Heart right ventricle (tissue), 16 donors: Measurements from ENCODE around the gene MED19. TPM values are rescaled to one million over a fixed set of nuclear protein-coding genes. Genes with fewer than 3 reads are reported as not detected.

ENCODE experiments used
- ATAC-seq, 8 donors: fragments of 200-7000 bp; cut with Tn5 transposase; one replicate each; pipeline ENCODE4 v1.9.1; 2020; ENCODE audit warnings: mild to moderate bottlenecking in 8 of 8, moderate library complexity in 8 of 8, moderate number of reproducible peaks in 1 of 8
- DNase-seq, 2 donors: peaks; one replicate each; pipeline ENCODE4 v3.0.0-alpha.2; 2020
- H3K27ac ChIP-seq, 10 donors: fragments of 200-600 bp; sonication (generic) in 2 of 10; one replicate each; pipeline versions ENCODE4 v1.5.0 to v1.8.0; 2020 to 2022; ENCODE audit warnings: mild to moderate bottlenecking in 3 of 10
- H3K27me3 ChIP-seq, 7 donors: fragments of 200-600 bp; one replicate each; pipeline ENCODE4 v1.8.0; 2021 to 2022; ENCODE audit warnings: mild to moderate bottlenecking in 2 of 7
- H3K36me3 ChIP-seq, 9 donors: fragments of 200-600 bp; sonication (generic) in 1 of 9; one replicate each; pipeline versions ENCODE4 v1.5.0 to v1.8.0; 2020 to 2022; ENCODE audit warnings: mild to moderate bottlenecking in 2 of 9
- H3K4me1 ChIP-seq, 9 donors: fragments of 200-600 bp; sonication (generic) in 1 of 9; one replicate each; pipeline versions ENCODE4 v1.5.0 to v1.8.0; 2020 to 2022; ENCODE audit warnings: mild to moderate bottlenecking in 4 of 9
- H3K4me3 ChIP-seq, 10 donors: fragments of 200-600 bp; sonication (generic) in 2 of 10; one replicate each; pipeline versions ENCODE4 v1.5.0 to v1.8.0; 2020 to 2022; ENCODE audit warnings: mild to moderate bottlenecking in 7 of 10, moderate library complexity in 2 of 10
- H3K9me3 ChIP-seq, 11 donors: fragments of 200-600 bp in 10 of 11; sonication (generic) in 2 of 11; one replicate each; pipeline versions ENCODE4 v1.5.0 to v1.8.0; 2013 to 2022; ENCODE audit warnings: mild to moderate bottlenecking in 2 of 11, control low read depth in 1 of 11, moderate library complexity in 1 of 11
- CTCF ChIP-seq, 9 donors: fragments of 200-600 bp; sonication (generic) in 2 of 9; IDR thresholded peaks; one replicate each; pipeline versions ENCODE4 v1.5.0 to v1.8.0; 2021 to 2022; ENCODE audit warnings: antibody characterized with exemption in 9 of 9, mild to moderate bottlenecking in 5 of 9, moderate library complexity in 1 of 9
- WGBS, 2 donors: extraction: QIAGEN DNeasy Blood & Tissue Kit; methylation state at CpG; one replicate each; pipeline ENCODE4 v1.1.7; 2013; ENCODE audit warnings: inconsistent platforms in 1 of 2; 5-methylcytosine and 5-hydroxymethylcytosine counted together
- intact Hi-C, 10 donors: fragments of 100-400 bp; cut with DNase I; formaldehyde crosslinking; loops; one replicate each; pipeline versions ENCODE4 v1.11.1 to v1.14.2; 2022
- polyA plus RNA-seq, 2 donors: library from polyadenylated mRNA; stranded (reverse); fragments of 200-250 nt; gene quantifications; one replicate each; pipeline ENCODE4 v1.2.3, GENCODE V29; 2013
- total RNA-seq, 10 donors: library from RNA; stranded (reverse); fragmentation: NEBNext Ultra II Directional in 3 of 10; extraction: Animal tissue kit (Norgen Biotek cat#: 25700) in 3 of 10; gene quantifications; one replicate each; pipeline versions ENCODE4 v1.2.1 to v1.2.4, GENCODE V29; 2021 to 2023
- donor health status: Arrhythmogenic right ventricular cardiomyopathy.
- donor health status: ischemic (EF 13 %, LVEDD 7.1; RV severe dilation, severe dysfunction).
- donor health status: healthy with polysubstance abuse.
- donor health status: DM: no; HTN: yes; CAD: no.
- donor health status: DM: no; HTN: no; CAD: no.
- donor health status: ischemic (EF 25% LVEDD 6.9; RV normal size, moderate dysfunction).
- donor health status: ischemic (EF 25% LVEDD 5.7; RV mildly dilated, moderate dysfunction).
- donor health status: healthy.
- donor health status: DM: yes; HTN: yes; CAD: no.
- donor health status: Ischemic cardiomyopathy.
- donor health status: ischemic (EF 35%, LVEDD 5.7; RV mildly dilated, moderate dysfunction).
- donor health status: nonischemic (EF 11% LVEDD 7.7; RV severe dilation, severe dysfunction).
- donor health status: DM: yes; HTN: yes; CAD: no.
- donor health status: PGD.
- donor health status: ischemic (EF 29% LVEDD 5.4; RV normal size, mild dysfunction).
- donor health status: nonischemic (EF 23%, LVEDD 6.1; RV moderate dilation, normal function).

MED19 gene
- total and polyA plus RNA-seq, 12 donors: 5.2 to 18.3 (median 8.4) TPM

GRCh38 chr11:57744357-57744756, 32.3 kb upstream of the MED19 start:
- DNase-seq: no peak
- TF ChIP-seq CTCF (IDR thresholded peaks at IDR 0.05): no peak
- H3K27ac ChIP-seq: no peak overlapping the region
- intact Hi-C loops: loop anchor here in 2 of 10 donors (10.0 kb wide), 2 partner anchors 60 to 770 kb away; no protein-coding TSS in a partner anchor
- no peaks in the 10 kb centered on the region for H3K27me3 ChIP-seq
- 83 to 93% methylated on average over 2 of the region's 2 CpGs for WGBS, 2 donors
- ATAC-seq: no peak
- no peaks in the 10 kb centered on the region for H3K9me3 ChIP-seq
- peaks cover 2 to 28% (median 22%) of the 10 kb centered on the region in 9 donors for H3K4me1 ChIP-seq
- no peak overlapping the region for H3K4me3 ChIP-seq
- peaks cover 0 to 77% (median 21%) of the 10 kb centered on the region in 9 donors for H3K36me3 ChIP-seq

GRCh38 chr11:57742087-57742452, 30.1 kb upstream of the MED19 start:
- no peak for TF ChIP-seq CTCF (IDR thresholded peaks at IDR 0.05)
- Histone ChIP-seq H3K27me3 (no peaks in the 10 kb centered on the region), H3K36me3 (peaks cover 0 to 82% (median 28%) of the 10 kb centered on the region in 9 donors), H3K4me1 (peaks cover 2 to 28% (median 22%) of the 10 kb centered on the region in 9 donors), H3K9me3 (no peaks in the 10 kb centered on the region), H3K27ac (peak overlapping the region; percentile 90 to 99 (median 96)), H3K4me3 (peak overlapping the region; percentile 69 to 95 (median 84))
- DNase-seq: no peak
- intact Hi-C loops: loop anchor here in 2 of 10 donors (10.0 kb wide), 2 partner anchors 63 to 773 kb away; no protein-coding TSS in a partner anchor
- ATAC-seq: no peak
- WGBS, 2 donors: 3 to 5% methylated on average over 10 of the region's 10 CpGs

- Histone ChIP-seq H3K9me3 (no peaks in the 10 kb centered on the region), H3K4me3 (peak within 1 kb of the TSS; percentile 69 to 95 (median 84)), H3K27ac (peak within 1 kb of the TSS; percentile 90 to 99 (median 96)), H3K36me3 (peaks cover 0 to 82% (median 28%) of the 10 kb centered on the region in 9 donors), H3K4me1 (peaks cover 2 to 32% (median 23%) of the 10 kb centered on the region in 9 donors), H3K27me3 (no peaks in the 10 kb centered on the region)
- peak; percentile 93 to 95 for DNase-seq
- intact Hi-C loops: loop anchor here in 3 of 10 donors (1.0 to 10.0 kb wide), 3 partner anchors 20 to 773 kb away; partner anchors contain the start of gene CTNND1 (in 1 of the 3)
- WGBS, 2 donors: 0 to 1% methylated on average over 75 of the region's 75 CpGs
- TF ChIP-seq CTCF (IDR thresholded peaks at IDR 0.05): peak in 1 of 9 donors; percentile 8
- ATAC-seq: peak; percentile 97 to 99 (median 98)
Observed at GRCh38 chr11:57741132-57742086, 29.4 kb upstream of the MED19 start, which contains the start of gene SELENOH. SELENOH (plus strand) TSS chr11:57741491; CDS start chr11:57741596, 105 bp downstream.

GRCh38 chr11:57735619-57736298, 23.7 kb upstream of the MED19 start:
- WGBS, 2 donors: 61 to 74% methylated on average over 3 of the region's 3 CpGs
- Histone ChIP-seq H3K4me1 (peaks cover 0 to 24% (median 18%) of the 10 kb centered on the region in 9 donors), H3K27ac (peak overlapping the region in 9 of 10 donors; percentile 5 to 79 (median 59)), H3K4me3 (no peak overlapping the region), H3K9me3 (no peaks in the 10 kb centered on the region), H3K27me3 (no peaks in the 10 kb centered on the region), H3K36me3 (peaks cover 0 to 56% (median 8%) of the 10 kb centered on the region in 9 donors)
- peak; percentile 4 to 82 (median 44) for ATAC-seq
- no peak for DNase-seq
- TF ChIP-seq CTCF (IDR thresholded peaks at IDR 0.05): no peak
- intact Hi-C loops: no loop called here
